Mesenchymal stem cell (in vitro differentiated cells and primary cell): Measurements from ENCODE around the gene JPT2.

Source experiments
- DNase-seq: peaks from one replicate; pipeline ENCODE4 v3.0.0-alpha.2; 2013
- H2AFZ ChIP-seq: one replicate; pipeline ENCODE4 v1.6.1; 2013; ENCODE audit warnings: low read depth, mild to moderate bottlenecking, control low read depth, inconsistent platforms, low read length, moderate library complexity
- H2AK5ac ChIP-seq: 2 replicates; pipeline ENCODE4 v1.6.1; 2013; ENCODE audit warnings: low read length, moderate library complexity, mild to moderate bottlenecking, inconsistent platforms; ENCODE audit not compliant: severe bottlenecking
- H2BK120ac ChIP-seq: one replicate; pipeline ENCODE4 v1.6.1; 2013; ENCODE audit warnings: low read depth, mild to moderate bottlenecking, inconsistent platforms, low read length, moderate library complexity
- H2BK12ac ChIP-seq, 2 experiments: one replicate each; pipeline ENCODE4 v1.6.1; 2013; ENCODE audit warnings: inconsistent platforms in 2 of 2, low read length in 2 of 2, mild to moderate bottlenecking in 2 of 2, moderate library complexity in 2 of 2, control low read depth in 1 of 2
- H2BK15ac ChIP-seq: one replicate; pipeline ENCODE4 v1.6.1; 2013; ENCODE audit warnings: mild to moderate bottlenecking, low read depth, inconsistent platforms; ENCODE audit not compliant: poor library complexity, severe bottlenecking
- H2BK5ac ChIP-seq: 2 replicates; pipeline ENCODE4 v1.6.1; 2013; ENCODE audit warnings: low read depth, mild to moderate bottlenecking, low read length, control low read depth, inconsistent platforms; ENCODE audit not compliant: poor library complexity, severe bottlenecking
- H3K14ac ChIP-seq, 2 experiments: one replicate each; pipeline ENCODE4 v1.6.1; 2013; ENCODE audit warnings: inconsistent platforms in 2 of 2, low read length in 2 of 2, control low read depth in 1 of 2, mild to moderate bottlenecking in 1 of 2, moderate library complexity in 1 of 2
- H3K18ac ChIP-seq, 2 experiments: one replicate each; pipeline ENCODE4 v1.6.1; 2013; ENCODE audit warnings: inconsistent platforms in 2 of 2, low read length in 2 of 2, control low read depth in 1 of 2, low read depth in 1 of 2, mild to moderate bottlenecking in 1 of 2
- H3K23ac ChIP-seq, 2 experiments: one replicate each; pipeline ENCODE4 v1.6.1; 2013; ENCODE audit warnings: inconsistent platforms in 2 of 2, low read length in 2 of 2, mild to moderate bottlenecking in 2 of 2, moderate library complexity in 2 of 2, control low read depth in 1 of 2
- H3K27ac ChIP-seq: 2 replicates; pipeline ENCODE4 v1.5.1; 2013; ENCODE audit warnings: mild to moderate bottlenecking, moderate library complexity, low read length, control low read depth, inconsistent platforms; ENCODE audit not compliant: poor library complexity, severe bottlenecking
- H3K27me3 ChIP-seq, 2 experiments: 2 replicates each; pipeline versions ENCODE4 v1.6.1 to v1.7.0; 2013; ENCODE audit warnings: low read length in 2 of 2, mild to moderate bottlenecking in 2 of 2, moderate library complexity in 2 of 2, control low read depth in 1 of 2, inconsistent platforms in 1 of 2; ENCODE audit not compliant: control insufficient read depth in 1 of 2, insufficient read depth in 1 of 2
- H3K36me3 ChIP-seq, 2 experiments: 2 replicates each; pipeline versions ENCODE4 v1.6.1 to v1.7.0; 2013; ENCODE audit warnings: low read length in 2 of 2, control low read depth in 1 of 2, inconsistent platforms in 1 of 2, low read depth in 1 of 2, mild to moderate bottlenecking in 1 of 2; ENCODE audit not compliant: insufficient read depth in 2 of 2, control insufficient read depth in 1 of 2
- H3K4ac ChIP-seq, 2 experiments: one replicate each; pipeline ENCODE4 v1.6.1; 2013; ENCODE audit warnings: inconsistent platforms in 2 of 2, low read length in 2 of 2, mild to moderate bottlenecking in 2 of 2, moderate library complexity in 2 of 2, control low read depth in 1 of 2, low read depth in 1 of 2
- H3K4me1 ChIP-seq: 2 replicates; pipeline ENCODE4 v1.6.1; 2013; ENCODE audit warnings: low read depth, low read length, control low read depth; ENCODE audit not compliant: control insufficient read depth, insufficient read depth
- H3K4me2 ChIP-seq: 2 replicates; pipeline ENCODE4 v1.6.1; 2013; ENCODE audit warnings: low read length, mild to moderate bottlenecking, inconsistent platforms; ENCODE audit not compliant: poor library complexity, severe bottlenecking
- H3K4me3 ChIP-seq, 2 experiments: 2 replicates each; pipeline versions ENCODE4 v1.5.1 to v1.7.0; 2013; ENCODE audit warnings: low read length in 2 of 2, mild to moderate bottlenecking in 2 of 2, control low read depth in 1 of 2, low read depth in 1 of 2; ENCODE audit not compliant: insufficient read depth in 1 of 2
- H3K79me1 ChIP-seq: replicated peaks from 2 replicates; pipeline ENCODE4 v1.6.1; 2013; ENCODE audit warnings: mild to moderate bottlenecking, control low read depth, low read length, inconsistent platforms; ENCODE audit not compliant: poor library complexity, severe bottlenecking
- H3K9ac ChIP-seq: 2 replicates; pipeline ENCODE4 v1.7.0; 2013; ENCODE audit warnings: mild to moderate bottlenecking, low read length, moderate library complexity
- H3K9me3 ChIP-seq: 2 replicates; pipeline ENCODE4 v1.7.0; 2013; ENCODE audit warnings: mild to moderate bottlenecking, low read length; ENCODE audit not compliant: control insufficient read depth
- H4K8ac ChIP-seq: one replicate; pipeline ENCODE4 v1.6.1; 2013; ENCODE audit warnings: inconsistent platforms, mild to moderate bottlenecking, low read length, moderate library complexity
- H4K91ac ChIP-seq: one replicate; pipeline ENCODE4 v1.6.1; 2013; ENCODE audit warnings: mild to moderate bottlenecking, low read length, inconsistent platforms
- WGBS: methylation state at CpG from one replicate; pipeline ENCODE4 v1.1.7; 2013; ENCODE audit warnings: mixed read lengths; 5-methylcytosine and 5-hydroxymethylcytosine counted together

Gene JPT2

DNA sequence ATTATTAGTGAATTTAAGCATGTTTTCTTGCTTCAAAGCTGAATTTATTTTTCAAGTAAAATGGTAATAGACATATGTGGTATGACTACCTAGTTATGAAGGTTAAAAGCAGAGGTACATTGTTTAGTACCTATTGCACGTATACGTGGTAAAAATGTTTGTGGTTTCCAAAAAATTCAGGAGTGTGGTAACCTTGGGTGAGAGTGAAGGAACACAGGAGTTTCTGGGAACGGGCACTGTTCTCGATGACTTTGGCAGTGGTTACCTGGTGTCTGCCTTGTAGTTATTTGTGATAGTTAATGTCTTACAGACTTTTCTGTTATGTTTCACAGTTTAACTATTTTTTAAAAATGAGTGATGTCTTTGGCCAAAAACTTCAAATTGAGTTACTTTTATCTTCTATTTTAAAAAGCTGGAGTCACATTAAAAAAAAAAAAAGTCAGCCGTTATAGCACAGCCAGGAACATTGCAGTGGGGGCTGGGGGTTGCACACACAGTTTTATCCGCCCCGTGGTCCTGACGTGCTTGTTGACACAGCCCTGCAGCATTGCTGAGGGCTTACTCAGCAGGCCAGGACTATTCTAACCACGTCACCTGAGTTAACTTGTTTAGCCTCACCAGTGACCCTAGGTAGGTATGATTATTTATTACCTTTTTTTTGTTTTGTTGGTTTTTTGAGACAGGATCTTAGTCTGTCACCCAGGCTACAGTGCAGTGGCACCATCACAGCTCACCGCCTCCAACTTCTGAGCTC, 10.9 kb downstream of the JPT2 start:
- Histone ChIP-seq H3K9me3 (no peaks in the 10 kb centered on the region), H2BK5ac (no peak overlapping the region), H4K91ac (no peak overlapping the region), H3K23ac (no peak overlapping the region), H2BK120ac (no peak overlapping the region), H4K8ac (no peak overlapping the region), H3K79me1 (peaks cover 3% of the 10 kb centered on the region), H3K4me2 (no peak overlapping the region), H3K18ac (no peak overlapping the region), H3K27me3 (no peaks in the 10 kb centered on the region), H2BK15ac (no peak overlapping the region), H2AFZ (no peak overlapping the region), H3K9ac (no peak overlapping the region), H3K14ac (no peak overlapping the region), H3K4me3 (no peak overlapping the region), H2BK12ac (no peak overlapping the region), H3K27ac (peak overlapping the region; percentile 59), H3K4me1 (peaks cover 30% of the 10 kb centered on the region), H2AK5ac (no peak overlapping the region), H3K4ac (no peak overlapping the region), H3K36me3 (peaks cover 40 to 65% of the 10 kb centered on the region in 2 experiments)
- DNase-seq: peak; percentile 32
- 85% methylated on average over 9 of the region's 10 CpGs for WGBS

DNA sequence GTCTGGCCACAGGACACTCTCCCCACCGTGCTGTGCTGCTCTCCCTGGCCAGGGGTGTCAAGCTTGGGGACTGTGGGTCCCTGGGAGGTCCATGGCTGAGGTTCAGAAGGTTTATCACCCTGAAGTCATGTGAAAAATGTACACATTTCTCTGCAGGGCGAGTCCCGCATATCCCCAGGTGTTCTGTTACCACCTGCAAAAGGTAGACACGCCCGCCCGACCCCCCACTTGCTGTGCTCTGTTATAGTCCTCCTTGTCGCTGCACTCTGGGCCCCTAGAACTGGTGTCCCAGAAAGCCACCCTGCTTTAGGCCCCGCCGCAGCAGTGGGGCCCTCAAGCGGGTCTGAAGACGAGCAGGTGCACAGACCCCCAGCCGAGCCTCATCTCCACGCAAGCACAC, 11.8 kb downstream of the JPT2 start:
- no peak overlapping the region for H2BK5ac ChIP-seq
- peak overlapping the region; percentile 64 for H2AK5ac ChIP-seq
- H3K27me3 ChIP-seq: no peaks in the 10 kb centered on the region
- no peak overlapping the region for H3K23ac ChIP-seq
- no peak overlapping the region for H3K4me3 ChIP-seq
- no peak for DNase-seq
- no peak overlapping the region for H4K91ac ChIP-seq
- no peak overlapping the region for H3K18ac ChIP-seq
- no peak overlapping the region for H2AFZ ChIP-seq
- peaks cover 3% of the 10 kb centered on the region for H3K79me1 ChIP-seq
- 95% methylated on average over 13 of the region's 13 CpGs for WGBS
- no peak overlapping the region for H2BK12ac ChIP-seq
- no peak overlapping the region for H3K4me2 ChIP-seq
- no peak overlapping the region for H3K14ac ChIP-seq
- H2BK15ac ChIP-seq: no peak overlapping the region
- H3K4me1 ChIP-seq: peaks cover 30% of the 10 kb centered on the region
- no peaks in the 10 kb centered on the region for H3K9me3 ChIP-seq
- no peak overlapping the region for H4K8ac ChIP-seq
- H2BK120ac ChIP-seq: no peak overlapping the region
- H3K9ac ChIP-seq: no peak overlapping the region
- H3K4ac ChIP-seq: no peak overlapping the region
- peaks cover 38 to 70% of the 10 kb centered on the region in 2 experiments for H3K36me3 ChIP-seq
- peak overlapping the region; percentile 59 for H3K27ac ChIP-seq

DNA sequence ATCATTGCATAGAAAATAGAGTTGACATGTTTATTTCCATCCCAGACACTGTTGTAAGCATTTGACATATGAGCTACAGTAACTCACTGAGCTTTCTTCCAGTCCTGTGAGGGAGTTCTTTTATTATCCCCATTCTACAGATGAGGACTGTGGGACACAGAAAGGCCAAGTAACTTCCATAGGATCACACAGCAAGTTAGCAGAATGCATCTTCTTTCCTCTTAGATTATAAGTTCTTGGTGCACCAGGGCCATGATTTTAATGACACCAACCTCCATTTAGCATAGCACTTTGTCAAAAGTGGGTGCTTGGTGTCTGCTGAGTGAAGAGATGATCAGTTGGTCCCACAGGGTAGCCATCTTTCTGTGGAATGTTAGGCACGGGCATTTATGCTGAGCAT, 12.7 kb downstream of the JPT2 start:
- no peak overlapping the region for H3K9ac ChIP-seq
- no peak overlapping the region for H2BK120ac ChIP-seq
- H2AFZ ChIP-seq: no peak overlapping the region
- H3K27me3 ChIP-seq: no peaks in the 10 kb centered on the region
- H3K4me3 ChIP-seq: no peak overlapping the region
- H3K23ac ChIP-seq: no peak overlapping the region
- no peak overlapping the region for H3K18ac ChIP-seq
- no peak overlapping the region for H3K14ac ChIP-seq
- no peak for DNase-seq
- no peak overlapping the region for H2BK12ac ChIP-seq
- H2AK5ac ChIP-seq: peak overlapping the region; percentile 5
- no peak overlapping the region for H4K91ac ChIP-seq
- no peaks in the 10 kb centered on the region for H3K9me3 ChIP-seq
- H3K4me2 ChIP-seq: no peak overlapping the region
- peaks cover 30% of the 10 kb centered on the region for H3K4me1 ChIP-seq
- H4K8ac ChIP-seq: no peak overlapping the region
- H2BK15ac ChIP-seq: no peak overlapping the region
- peaks cover 39 to 68% of the 10 kb centered on the region in 2 experiments for H3K36me3 ChIP-seq
- H3K4ac ChIP-seq: no peak overlapping the region
- WGBS: 86% methylated on average over 1 of the region's 1 CpG
- peaks cover 8% of the 10 kb centered on the region for H3K79me1 ChIP-seq
- H2BK5ac ChIP-seq: no peak overlapping the region
- H3K27ac ChIP-seq: peak overlapping the region; percentile 94

DNA sequence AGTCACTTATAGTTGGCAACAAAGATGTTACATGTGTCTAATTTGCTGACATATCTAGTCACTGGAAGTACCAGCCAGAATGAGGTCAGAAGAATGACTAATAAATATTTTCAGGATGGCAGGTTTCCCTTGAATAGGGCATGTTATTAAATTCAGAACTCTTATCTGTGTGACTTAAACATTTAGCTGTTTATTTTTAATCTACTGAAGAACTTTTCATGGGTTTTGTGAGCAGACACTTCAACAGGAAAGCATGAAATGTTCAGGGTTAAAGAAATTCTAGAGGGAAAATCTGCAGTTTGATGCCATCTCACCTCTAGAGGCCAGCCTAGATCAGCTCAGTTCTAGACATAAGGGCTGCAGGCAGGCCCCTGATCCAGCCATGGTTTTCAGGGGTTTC, 13.2 kb downstream of the JPT2 start:
- no peak overlapping the region for H2BK120ac ChIP-seq
- no peaks in the 10 kb centered on the region for H3K9me3 ChIP-seq
- no peak overlapping the region for H3K4me2 ChIP-seq

More for the DNA sequence above, 13.2 kb downstream of the JPT2 start:
- Histone ChIP-seq H3K79me1 (peaks cover 10% of the 10 kb centered on the region), H2BK15ac (no peak overlapping the region), H3K9ac (no peak overlapping the region), H4K8ac (no peak overlapping the region), H2BK5ac (peak overlapping the region; percentile 63), H3K4me1 (peaks cover 30% of the 10 kb centered on the region), H3K4ac (no peak overlapping the region), H2AK5ac (no peak overlapping the region), H3K18ac (no peak overlapping the region), H2BK12ac (no peak overlapping the region), H3K36me3 (peaks cover 42 to 67% of the 10 kb centered on the region in 2 experiments), H3K14ac (no peak overlapping the region), H3K27ac (peak overlapping the region; percentile 94), H3K27me3 (no peaks in the 10 kb centered on the region), H3K4me3 (no peak overlapping the region), H3K23ac (no peak overlapping the region), H2AFZ (no peak overlapping the region), H4K91ac (no peak overlapping the region)
- peak; percentile 28 for DNase-seq
